Progenitor cell of endocrine pancreas (in vitro differentiated cells): ENCODE data around the gene SLC47A2. TPM values are rescaled to one million over a fixed set of nuclear protein-coding genes. Genes with fewer than 3 reads are reported as not detected.
"Not testable (repeated sequence)": the region's sequence is repeated elsewhere in the genome, so short reads cannot be mapped to it uniquely, and the experiment has no call there.

Experiments
- DNase-seq: peaks from one replicate; pipeline ENCODE4 v3.0.0; 2021; ENCODE audit warnings: low spot score; ENCODE audit not compliant: unreplicated experiment
- H3K27ac Mint-ChIP-seq: 2 replicates; pipeline ENCODE4 v1.8.0; 2021; ENCODE audit warnings: mild to moderate bottlenecking, moderate library complexity, mixed read lengths
- H3K27me3 Mint-ChIP-seq: 2 replicates; pipeline ENCODE4 v1.8.0; 2021; ENCODE audit warnings: mixed read lengths
- H3K36me3 Mint-ChIP-seq: 2 replicates; pipeline ENCODE4 v1.8.0; 2022; ENCODE audit warnings: mixed read lengths; ENCODE audit not compliant: insufficient read depth
- H3K4me1 Mint-ChIP-seq: 2 replicates; pipeline ENCODE4 v1.8.0; 2021; ENCODE audit warnings: low read depth, mixed read lengths
- H3K4me3 Mint-ChIP-seq: 2 replicates; pipeline ENCODE4 v1.8.0; 2021; ENCODE audit warnings: low read depth, mild to moderate bottlenecking, moderate library complexity, mixed read lengths
- H3K9me3 Mint-ChIP-seq: 2 replicates; pipeline ENCODE4 v1.8.0; 2021; ENCODE audit warnings: low read depth, mixed read lengths
- total RNA-seq: library from RNA; stranded (reverse); gene quantifications from 2 replicates; pipeline ENCODE4 v1.2.1, GENCODE V29; 2021
- TF ChIP-seq, protein P1 (sequence below): fragments of 200-600 bp; sonication (generic); IDR thresholded peaks from one replicate; pipeline ENCODE4 v1.5.0; 2021; ENCODE audit warnings: antibody characterized with exemption, mild to moderate bottlenecking; ENCODE audit not compliant: unreplicated experiment

SLC47A2 gene
- total RNA-seq, 1 donor from 2014 or later = not detected

DNA sequence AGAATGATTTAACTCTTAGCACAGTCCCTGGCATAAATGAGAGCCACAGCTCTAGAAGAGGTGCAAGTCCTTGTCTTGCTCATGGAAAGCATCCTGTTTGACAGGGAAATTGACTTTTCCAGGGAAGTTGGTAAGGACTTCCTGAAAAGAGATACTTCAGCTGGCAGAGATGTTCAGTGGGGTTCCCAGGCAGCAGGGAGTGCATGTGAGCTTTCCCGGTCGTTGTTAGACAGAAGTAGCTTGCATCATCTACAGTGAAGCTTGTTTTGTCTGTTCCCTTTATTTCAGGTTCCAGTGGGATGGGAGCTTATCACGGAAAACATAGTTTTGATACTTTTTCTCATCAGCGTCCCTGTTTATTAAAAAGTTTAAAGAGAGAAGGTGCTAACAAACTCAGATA is 45.0 kb downstream of the SLC47A2 start:
- TF ChIP-seq, protein P1, sequence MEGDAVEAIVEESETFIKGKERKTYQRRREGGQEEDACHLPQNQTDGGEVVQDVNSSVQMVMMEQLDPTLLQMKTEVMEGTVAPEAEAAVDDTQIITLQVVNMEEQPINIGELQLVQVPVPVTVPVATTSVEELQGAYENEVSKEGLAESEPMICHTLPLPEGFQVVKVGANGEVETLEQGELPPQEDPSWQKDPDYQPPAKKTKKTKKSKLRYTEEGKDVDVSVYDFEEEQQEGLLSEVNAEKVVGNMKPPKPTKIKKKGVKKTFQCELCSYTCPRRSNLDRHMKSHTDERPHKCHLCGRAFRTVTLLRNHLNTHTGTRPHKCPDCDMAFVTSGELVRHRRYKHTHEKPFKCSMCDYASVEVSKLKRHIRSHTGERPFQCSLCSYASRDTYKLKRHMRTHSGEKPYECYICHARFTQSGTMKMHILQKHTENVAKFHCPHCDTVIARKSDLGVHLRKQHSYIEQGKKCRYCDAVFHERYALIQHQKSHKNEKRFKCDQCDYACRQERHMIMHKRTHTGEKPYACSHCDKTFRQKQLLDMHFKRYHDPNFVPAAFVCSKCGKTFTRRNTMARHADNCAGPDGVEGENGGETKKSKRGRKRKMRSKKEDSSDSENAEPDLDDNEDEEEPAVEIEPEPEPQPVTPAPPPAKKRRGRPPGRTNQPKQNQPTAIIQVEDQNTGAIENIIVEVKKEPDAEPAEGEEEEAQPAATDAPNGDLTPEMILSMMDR = no peak
- no peaks in the 10 kb centered on the region for H3K27me3 Mint-ChIP-seq
- no peak overlapping the region for H3K27ac Mint-ChIP-seq
- H3K4me3 Mint-ChIP-seq = no peak overlapping the region
- peaks cover 4% of the 10 kb centered on the region for H3K9me3 Mint-ChIP-seq
- peaks cover 36% of the 10 kb centered on the region for H3K36me3 Mint-ChIP-seq
- DNase-seq = no peak
- peaks cover 9% of the 10 kb centered on the region for H3K4me1 Mint-ChIP-seq

DNA sequence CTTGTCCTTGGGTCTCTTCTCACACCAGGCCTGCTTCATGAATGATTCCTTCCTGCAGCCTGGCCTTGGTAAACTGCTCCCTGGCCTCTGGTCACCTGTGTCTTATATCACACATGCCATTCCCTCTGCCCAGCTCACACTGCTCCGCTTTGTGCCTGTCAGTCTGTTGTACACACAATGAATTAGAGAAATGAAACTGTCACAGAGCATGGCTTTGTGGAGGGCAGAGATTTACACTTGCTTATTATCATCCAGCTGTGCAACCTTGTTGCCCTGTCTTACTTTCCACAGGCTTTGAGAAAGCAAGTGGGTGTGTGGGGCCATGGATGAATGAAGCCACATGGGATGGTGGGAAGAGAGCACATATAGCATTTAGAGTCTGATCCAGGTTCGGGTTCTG is 45.5 kb downstream of the SLC47A2 start:
- H3K36me3 Mint-ChIP-seq = peaks cover 34% of the 10 kb centered on the region
- peaks cover 2% of the 10 kb centered on the region for H3K9me3 Mint-ChIP-seq
- no peak overlapping the region for H3K27ac Mint-ChIP-seq
- peaks cover 9% of the 10 kb centered on the region for H3K4me1 Mint-ChIP-seq
- DNase-seq = no peak
- H3K27me3 Mint-ChIP-seq = no peaks in the 10 kb centered on the region
- no peak overlapping the region for H3K4me3 Mint-ChIP-seq
- TF ChIP-seq, protein P1 = no peak

DNA sequence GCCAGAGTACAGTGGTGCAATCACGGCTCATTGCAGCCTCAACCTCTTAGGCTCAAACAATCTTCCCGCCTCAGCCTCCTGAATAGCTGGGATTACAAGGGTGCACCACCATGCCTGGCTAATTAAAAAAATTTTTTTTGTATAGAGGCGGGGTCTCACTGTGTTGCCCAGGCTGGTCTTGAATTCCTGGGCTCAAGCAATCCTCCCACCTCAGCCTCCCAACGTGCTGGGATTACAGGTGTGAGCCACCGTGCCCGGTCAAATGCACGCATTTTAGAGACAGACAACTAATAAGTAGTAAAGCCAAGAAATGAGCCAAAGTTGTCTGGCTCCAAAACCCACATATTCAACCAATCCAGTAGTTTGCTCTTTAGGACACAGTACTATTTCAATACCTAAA is 46.7 kb downstream of the SLC47A2 start:
- not testable (repeated sequence) for H3K4me1 Mint-ChIP-seq, H3K27me3 Mint-ChIP-seq, DNase-seq, H3K27ac Mint-ChIP-seq, H3K4me3 Mint-ChIP-seq, H3K9me3 Mint-ChIP-seq
- peaks cover 30% of the 10 kb centered on the region for H3K36me3 Mint-ChIP-seq

DNA sequence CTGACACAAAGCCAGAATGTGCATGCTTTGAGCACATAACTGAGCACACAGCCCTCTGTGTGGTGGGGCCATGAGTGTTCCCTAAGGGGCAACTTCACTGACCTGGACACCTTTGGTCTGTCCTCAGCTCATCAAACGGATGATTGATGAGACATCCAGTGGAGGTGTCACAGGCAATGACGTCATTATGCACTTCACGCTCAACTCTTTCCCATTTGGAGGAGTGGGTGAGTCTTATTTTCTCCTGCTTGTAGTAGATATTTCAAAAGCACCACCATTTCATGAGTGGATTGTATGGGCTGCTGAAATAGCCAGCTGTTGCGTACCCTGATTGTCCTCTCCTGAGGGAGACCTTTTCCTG is 51.6 kb downstream of the SLC47A2 start:
- H3K4me1 Mint-ChIP-seq = peaks cover 11% of the 10 kb centered on the region
- DNase-seq = no peak
- peaks cover 31% of the 10 kb centered on the region for H3K36me3 Mint-ChIP-seq
- no peak overlapping the region for H3K27ac Mint-ChIP-seq
- TF ChIP-seq, protein P1 = no peak
- no peaks in the 10 kb centered on the region for H3K27me3 Mint-ChIP-seq
- H3K9me3 Mint-ChIP-seq = no peaks in the 10 kb centered on the region
- no peak overlapping the region for H3K4me3 Mint-ChIP-seq

DNA sequence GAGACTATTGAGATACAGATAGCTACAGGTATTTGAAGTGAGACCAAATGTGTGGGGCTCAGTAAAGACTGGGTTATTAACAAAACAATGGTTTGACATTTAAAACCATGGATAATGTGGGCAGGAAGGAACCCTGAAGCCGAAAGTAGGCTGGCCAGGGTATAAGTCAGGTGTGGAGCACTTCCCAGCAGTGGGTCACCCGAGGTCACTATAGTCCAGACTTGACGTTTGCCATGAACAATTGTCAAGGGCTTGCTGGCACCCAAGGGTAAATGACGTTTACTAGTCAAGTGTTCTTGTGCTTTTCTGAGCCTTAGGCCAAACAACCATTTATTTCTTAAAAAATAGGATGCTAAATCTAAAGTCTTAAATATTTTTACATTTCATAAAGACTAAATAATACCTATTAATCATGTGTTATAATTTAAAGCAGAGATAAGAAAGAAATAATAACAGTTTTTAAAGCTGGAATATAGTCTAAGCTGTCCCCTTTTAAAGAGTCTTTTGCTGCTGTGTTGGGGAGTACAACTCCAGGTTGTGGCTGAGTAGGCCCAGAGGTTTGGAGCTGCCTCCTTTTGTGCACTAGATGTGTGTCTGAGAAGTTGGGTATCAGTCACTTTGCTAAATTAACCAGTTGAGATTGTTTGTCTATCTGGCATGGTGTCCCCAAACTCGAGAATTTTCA is 52.1 kb downstream of the SLC47A2 start:
- Mint-ChIP-seq H3K27ac (no peak overlapping the region), H3K36me3 (peaks cover 28% of the 10 kb centered on the region), H3K4me3 (no peak overlapping the region), H3K9me3 (no peaks in the 10 kb centered on the region), H3K4me1 (peaks cover 13% of the 10 kb centered on the region), H3K27me3 (no peaks in the 10 kb centered on the region)
- DNase-seq = no peak
- TF ChIP-seq, protein P1 = no peak

DNA sequence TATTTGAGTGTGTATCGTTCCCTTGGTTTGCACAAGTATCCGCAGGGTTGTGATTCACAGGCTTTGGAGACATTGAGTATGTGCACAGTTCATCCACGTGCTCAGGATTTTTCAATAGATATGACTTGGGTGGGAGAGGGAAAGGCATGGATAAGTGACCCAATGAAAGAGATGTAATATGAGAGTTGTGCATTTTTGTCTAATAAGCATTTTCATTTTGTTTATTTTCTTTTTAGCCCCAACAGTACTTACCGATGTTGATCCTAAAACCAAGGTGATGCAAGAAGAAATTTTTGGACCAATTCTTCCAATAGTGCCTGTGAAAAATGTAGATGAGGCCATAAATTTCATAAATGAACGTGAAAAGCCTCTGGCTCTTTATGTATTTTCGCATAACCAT is 53.3 kb downstream of the SLC47A2 start:
- DNase-seq = no peak
- H3K27ac Mint-ChIP-seq = no peak overlapping the region
- H3K9me3 Mint-ChIP-seq = no peaks in the 10 kb centered on the region
- H3K36me3 Mint-ChIP-seq = peaks cover 30% of the 10 kb centered on the region
- H3K4me1 Mint-ChIP-seq = peaks cover 13% of the 10 kb centered on the region
- H3K27me3 Mint-ChIP-seq = no peaks in the 10 kb centered on the region
- H3K4me3 Mint-ChIP-seq = no peak overlapping the region
- TF ChIP-seq, protein P1 = no peak
